H1 (cell line): ENCODE results near the gene FBXO45. TPM values are rescaled to one million over a fixed set of nuclear protein-coding genes. Genes with fewer than 3 reads are reported as not detected.
A peak's percentile ranks its signal among the peaks of the same experiment; 100 is the strongest.

Source experiments
- BCL11A ChIP-seq, 2 experiments: IDR thresholded peaks; one replicate each; pipeline ENCODE4 v1.6.1; 2011; ENCODE audit warnings: low read depth in 2 of 2, low read length in 2 of 2, mild to moderate bottlenecking in 2 of 2
- CBX8 ChIP-seq: fragments of 300-800, 300-1000 bp; sonication (generic); IDR thresholded peaks from 2 replicates; pipeline ENCODE4 v1.7.1; 2016; ENCODE audit warnings: low read depth, low read length, borderline replicate concordance
- CREB1 ChIP-seq: IDR thresholded peaks from 2 replicates; pipeline ENCODE4 v1.6.1; 2012; ENCODE audit warnings: inconsistent platforms
- CTBP2 ChIP-seq: IDR thresholded peaks from 2 replicates; pipeline ENCODE4 v1.7.0; 2011; ENCODE audit warnings: borderline replicate concordance, mild to moderate bottlenecking, moderate library complexity, mixed read lengths, low read length; ENCODE audit not compliant: insufficient read depth, insufficient read length
- FOSL1 ChIP-seq: IDR thresholded peaks from 2 replicates; pipeline ENCODE4 v1.6.1; 2011; ENCODE audit warnings: mild to moderate bottlenecking, low read depth, low read length, moderate library complexity; ENCODE audit not compliant: insufficient read depth
- JUND ChIP-seq: IDR thresholded peaks from 2 replicates; pipeline ENCODE4 v1.6.1; 2011; ENCODE audit warnings: mild to moderate bottlenecking, improper control_type of control experiment, low read length
- NANOG ChIP-seq: IDR thresholded peaks from 2 replicates; pipeline ENCODE4 v1.6.1; 2011; ENCODE audit warnings: low read length, low read depth, mild to moderate bottlenecking, inconsistent platforms; ENCODE audit not compliant: insufficient read depth, poor library complexity, severe bottlenecking
- POU5F1 ChIP-seq: IDR thresholded peaks from 2 replicates; pipeline ENCODE4 v1.6.1; 2011; ENCODE audit warnings: low read depth, mild to moderate bottlenecking, low read length, moderate library complexity
- RFX5 ChIP-seq: IDR thresholded peaks from 2 replicates; pipeline ENCODE4 v1.6.1; 2011; ENCODE audit warnings: low read depth, low read length, improper control_type of control experiment, borderline replicate concordance
- RXRA ChIP-seq: IDR thresholded peaks from 2 replicates; pipeline ENCODE4 v1.6.1; 2011; ENCODE audit warnings: low read depth, mild to moderate bottlenecking, low read length, moderate library complexity; ENCODE audit not compliant: insufficient read depth
- SIN3A ChIP-seq, 2 experiments: IDR thresholded peaks in 1 of 2; conservative IDR thresholded peaks in 1 of 2; 2 replicates each; pipeline ENCODE4 v1.6.1; 2011 to 2012; ENCODE audit warnings: low read length in 2 of 2, improper control_type of control experiment in 1 of 2, low read depth in 1 of 2, mild to moderate bottlenecking in 1 of 2
- SIRT6 ChIP-seq: IDR thresholded peaks from one replicate; pipeline ENCODE4 v1.7.1; 2012; ENCODE audit warnings: low read length, inconsistent platforms
- TAF1 ChIP-seq: IDR thresholded peaks from 2 replicates; pipeline ENCODE4 v1.6.1; 2011; ENCODE audit warnings: mild to moderate bottlenecking, low read depth, low read length
- TCF12 ChIP-seq: IDR thresholded peaks from 2 replicates; pipeline ENCODE4 v1.6.1; 2011; ENCODE audit warnings: low read depth, mild to moderate bottlenecking, low read length
- polyA plus RNA-seq, 7 experiments: library from polyadenylated mRNA; depleted of rRNA in 3 of 7; stranded (reverse) in 5 of 7; unstranded in 2 of 7; fragments of >200 nt in 5 of 7; fragments of 200-250 nt in 2 of 7; gene quantifications; 1 replicate in 5 of 7; 2 replicates in 1 of 7; 4 replicates in 1 of 7; pipeline versions ENCODE4 v1.2.1 to v1.2.3, GENCODE V29; 2011 to 2013; ENCODE audit warnings: missing spikeins in 2 of 7, mixed read lengths in 2 of 7
- total RNA-seq: library from RNA; stranded (reverse); fragmentation: NEBNext Ultra II Directional; extraction: Animal tissue kit (Norgen Biotek cat#: 25700); gene quantifications from 2 replicates; pipeline ENCODE4 v1.2.1, GENCODE V29; 2021
- TF ChIP-seq, protein P1 (sequence below), 3 experiments: IDR thresholded peaks; 1 replicate in 2 of 3; 2 replicates in 1 of 3; pipeline versions ENCODE4 v1.5.1 to v1.6.1; 2011; ENCODE audit warnings: low read length in 3 of 3, mild to moderate bottlenecking in 3 of 3, inconsistent platforms in 2 of 3, low read depth in 1 of 3, moderate library complexity in 1 of 3; ENCODE audit not compliant: insufficient read depth in 1 of 3; ENCODE audit errors: control extremely low read depth in 1 of 3
- TF ChIP-seq, protein P2 (sequence below): IDR thresholded peaks from 2 replicates; pipeline ENCODE4 v1.6.1; 2012; ENCODE audit warnings: low read length, inconsistent platforms
- TF ChIP-seq, protein P3 (sequence below): IDR thresholded peaks from 2 replicates; pipeline ENCODE4 v1.6.1; 2012; ENCODE audit warnings: inconsistent platforms

FBXO45 gene
- total and polyA plus RNA-seq, 2 of the 8 experiments (the other 6 are each of a cell fraction or from before 2014, with no cell fraction given), result 5.2 to 19.4 TPM

DNA sequence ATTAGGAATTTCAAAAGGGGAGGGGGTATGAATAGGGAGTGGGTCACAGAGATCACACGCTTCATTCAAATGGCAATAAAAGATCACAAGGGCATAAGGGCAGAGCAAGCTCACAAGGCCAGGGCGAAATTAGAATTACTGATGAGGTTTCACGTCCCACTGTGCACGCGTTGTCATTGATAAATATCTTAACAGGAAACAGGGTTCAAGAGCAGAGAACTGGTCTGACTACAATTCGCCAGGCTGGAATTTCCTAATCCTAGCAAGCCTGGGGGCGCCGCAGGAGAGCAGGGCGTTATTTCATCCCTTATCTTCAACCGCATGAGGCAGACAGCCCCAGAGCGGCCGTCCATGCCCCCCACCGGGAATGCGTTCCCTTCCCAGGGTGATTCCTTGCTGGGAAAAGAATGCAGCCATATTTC lies 35.2 kb upstream of the FBXO45 start (continued):
- TF ChIP-seq, protein P1, sequence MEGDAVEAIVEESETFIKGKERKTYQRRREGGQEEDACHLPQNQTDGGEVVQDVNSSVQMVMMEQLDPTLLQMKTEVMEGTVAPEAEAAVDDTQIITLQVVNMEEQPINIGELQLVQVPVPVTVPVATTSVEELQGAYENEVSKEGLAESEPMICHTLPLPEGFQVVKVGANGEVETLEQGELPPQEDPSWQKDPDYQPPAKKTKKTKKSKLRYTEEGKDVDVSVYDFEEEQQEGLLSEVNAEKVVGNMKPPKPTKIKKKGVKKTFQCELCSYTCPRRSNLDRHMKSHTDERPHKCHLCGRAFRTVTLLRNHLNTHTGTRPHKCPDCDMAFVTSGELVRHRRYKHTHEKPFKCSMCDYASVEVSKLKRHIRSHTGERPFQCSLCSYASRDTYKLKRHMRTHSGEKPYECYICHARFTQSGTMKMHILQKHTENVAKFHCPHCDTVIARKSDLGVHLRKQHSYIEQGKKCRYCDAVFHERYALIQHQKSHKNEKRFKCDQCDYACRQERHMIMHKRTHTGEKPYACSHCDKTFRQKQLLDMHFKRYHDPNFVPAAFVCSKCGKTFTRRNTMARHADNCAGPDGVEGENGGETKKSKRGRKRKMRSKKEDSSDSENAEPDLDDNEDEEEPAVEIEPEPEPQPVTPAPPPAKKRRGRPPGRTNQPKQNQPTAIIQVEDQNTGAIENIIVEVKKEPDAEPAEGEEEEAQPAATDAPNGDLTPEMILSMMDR (IDR thresholded peaks at IDR 0.05; ENCODE audit: control extremely low read depth in 1 of 3, insufficient read depth in 1 of 3, low read depth in 1 of 3, low read length in 3 of 3), result no peak
- TF ChIP-seq TAF1 (peak; percentile 41; the same call in 1 of the 2 replicates), RXRA (peak; percentile 93), SIN3A (conservative IDR thresholded peaks at IDR 0.05 in 1 of 2, IDR thresholded peaks at IDR 0.05 in 1 of 2; ENCODE audit: low read depth in 1 of 2, low read length in 2 of 2) (no peak), POU5F1 (peak; percentile 85; the same call in 1 of the 2 replicates), CREB1 (peak; percentile 58; the same call in 1 of the 2 replicates), NANOG (peak; percentile 58), FOSL1 (no peak), TCF12 (peak; percentile 61; the same call in 1 of the 2 replicates), SIRT6 (no peak), JUND (no peak; the same call in 1 of the 2 replicates), CBX8 (no peak), BCL11A (IDR thresholded peaks at IDR 0.05; ENCODE audit: low read depth in 2 of 2, low read length in 2 of 2) (peak in 1 of 2 experiments; percentile 48), RFX5 (no peak), CTBP2 (peak; percentile 64)
- TF ChIP-seq, protein P2, sequence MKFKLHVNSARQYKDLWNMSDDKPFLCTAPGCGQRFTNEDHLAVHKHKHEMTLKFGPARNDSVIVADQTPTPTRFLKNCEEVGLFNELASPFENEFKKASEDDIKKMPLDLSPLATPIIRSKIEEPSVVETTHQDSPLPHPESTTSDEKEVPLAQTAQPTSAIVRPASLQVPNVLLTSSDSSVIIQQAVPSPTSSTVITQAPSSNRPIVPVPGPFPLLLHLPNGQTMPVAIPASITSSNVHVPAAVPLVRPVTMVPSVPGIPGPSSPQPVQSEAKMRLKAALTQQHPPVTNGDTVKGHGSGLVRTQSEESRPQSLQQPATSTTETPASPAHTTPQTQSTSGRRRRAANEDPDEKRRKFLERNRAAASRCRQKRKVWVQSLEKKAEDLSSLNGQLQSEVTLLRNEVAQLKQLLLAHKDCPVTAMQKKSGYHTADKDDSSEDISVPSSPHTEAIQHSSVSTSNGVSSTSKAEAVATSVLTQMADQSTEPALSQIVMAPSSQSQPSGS, result peak; percentile 74; the same call in 1 of the 2 replicates
- TF ChIP-seq, protein P3, sequence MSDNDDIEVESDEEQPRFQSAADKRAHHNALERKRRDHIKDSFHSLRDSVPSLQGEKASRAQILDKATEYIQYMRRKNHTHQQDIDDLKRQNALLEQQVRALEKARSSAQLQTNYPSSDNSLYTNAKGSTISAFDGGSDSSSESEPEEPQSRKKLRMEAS, result peak; percentile 24; the same call in 1 of the 2 replicates
